Measurements from ENCODE around the gene NTNG2.

The NTNG2 gene

DNA sequence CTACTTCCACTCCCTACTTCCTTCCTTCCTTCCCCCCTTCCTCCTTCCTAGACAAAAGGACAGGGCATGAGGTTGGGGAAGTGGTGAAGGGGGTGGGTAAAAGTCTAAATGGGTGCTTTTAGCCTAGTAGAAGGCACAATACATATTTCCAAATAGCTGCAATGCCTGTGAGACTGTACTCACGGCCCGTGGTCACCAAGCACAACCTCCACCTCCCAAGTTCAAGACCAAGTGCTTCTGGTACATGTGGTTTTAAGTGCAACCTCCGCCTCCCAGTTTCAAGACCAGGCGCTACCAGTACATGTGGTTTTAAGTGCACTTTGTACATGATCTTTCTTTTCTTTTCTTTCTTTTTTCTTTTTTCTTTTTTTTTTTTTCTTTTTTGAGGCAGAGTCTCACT is 14.5 kb upstream of the NTNG2 start:
- DNase-seq, result no peak

DNA sequence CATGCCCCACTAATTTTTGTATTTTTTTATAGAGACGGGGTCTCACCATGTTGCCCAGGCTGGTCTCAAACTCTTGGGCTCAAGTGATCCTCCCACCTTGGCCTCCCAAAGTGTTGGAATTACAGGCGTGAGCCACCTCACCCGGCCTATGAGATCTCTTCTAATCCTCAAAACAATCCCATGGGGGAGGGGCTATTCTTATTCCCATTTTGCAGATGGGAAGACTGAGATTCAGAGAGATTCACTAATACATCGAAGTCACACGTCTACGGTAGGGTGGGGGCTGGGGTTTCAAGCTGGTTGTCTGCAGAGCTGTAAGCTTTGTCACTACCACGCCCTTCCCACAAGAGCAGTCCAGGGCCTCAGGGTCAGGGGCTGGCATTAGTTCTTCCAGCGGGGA is 14.0 kb upstream of the NTNG2 start:
- no peak for DNase-seq

DNA sequence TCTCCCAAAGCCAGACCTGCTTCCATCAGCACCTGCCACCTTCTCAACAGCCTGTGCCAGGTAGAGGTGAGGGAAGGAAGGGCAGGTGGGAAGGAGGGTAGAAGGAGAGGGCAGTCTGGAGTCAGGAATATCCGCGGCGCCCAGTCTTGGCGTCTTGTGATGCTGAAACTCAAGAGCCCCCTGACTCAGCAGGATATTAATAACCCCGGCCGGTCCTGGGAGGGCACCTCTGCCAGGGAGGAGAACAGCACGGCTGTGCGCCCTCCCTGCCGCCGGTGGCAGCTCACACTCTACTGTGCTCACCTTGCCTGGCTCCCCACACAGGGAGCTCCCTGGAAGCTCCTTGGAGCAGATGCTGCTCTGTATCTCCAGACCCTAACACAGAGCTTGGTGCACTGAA is 11.6 kb upstream of the NTNG2 start:
- no peak for DNase-seq

DNA sequence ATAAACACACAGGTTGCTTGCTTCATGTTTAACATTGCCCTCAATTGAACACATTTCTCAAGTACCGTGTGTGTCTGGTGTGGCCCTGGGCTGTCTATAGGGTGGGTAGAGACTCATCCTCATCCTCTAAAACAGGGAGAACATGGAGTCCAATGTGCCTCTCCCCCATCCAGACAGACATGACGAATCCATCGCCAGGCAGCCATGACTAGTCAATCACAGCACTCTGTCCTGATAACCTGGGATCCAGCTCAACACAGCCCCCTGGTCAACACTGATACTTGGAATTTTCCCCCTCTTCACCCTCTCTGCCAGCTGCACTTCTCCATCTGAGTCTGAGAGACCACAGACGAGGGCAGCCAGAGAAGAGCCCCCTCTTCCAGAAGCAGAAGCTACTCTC is 10.7 kb upstream of the NTNG2 start:
- DNase-seq, result no peak

DNA sequence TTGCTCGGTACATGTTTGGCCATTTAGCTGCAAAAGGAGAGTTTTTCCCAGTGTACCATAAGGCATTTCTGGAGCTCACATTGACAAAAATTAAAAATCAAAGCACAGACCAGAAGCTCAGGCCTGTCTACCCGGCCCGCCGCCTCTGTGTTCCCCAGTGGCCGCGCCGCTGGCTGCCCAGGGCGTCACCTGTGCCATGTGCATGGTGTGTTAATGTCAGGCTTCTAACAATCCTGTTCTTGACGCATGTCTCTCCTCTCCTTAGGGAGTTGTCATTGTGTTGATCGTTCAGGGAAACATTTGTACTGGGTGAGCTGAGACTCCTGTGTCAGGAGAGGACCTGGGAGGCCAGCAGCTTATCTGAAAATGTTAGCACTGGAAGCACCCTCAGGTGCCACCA is 9.6 kb upstream of the NTNG2 start:
- DNase-seq, result no peak

DNA sequence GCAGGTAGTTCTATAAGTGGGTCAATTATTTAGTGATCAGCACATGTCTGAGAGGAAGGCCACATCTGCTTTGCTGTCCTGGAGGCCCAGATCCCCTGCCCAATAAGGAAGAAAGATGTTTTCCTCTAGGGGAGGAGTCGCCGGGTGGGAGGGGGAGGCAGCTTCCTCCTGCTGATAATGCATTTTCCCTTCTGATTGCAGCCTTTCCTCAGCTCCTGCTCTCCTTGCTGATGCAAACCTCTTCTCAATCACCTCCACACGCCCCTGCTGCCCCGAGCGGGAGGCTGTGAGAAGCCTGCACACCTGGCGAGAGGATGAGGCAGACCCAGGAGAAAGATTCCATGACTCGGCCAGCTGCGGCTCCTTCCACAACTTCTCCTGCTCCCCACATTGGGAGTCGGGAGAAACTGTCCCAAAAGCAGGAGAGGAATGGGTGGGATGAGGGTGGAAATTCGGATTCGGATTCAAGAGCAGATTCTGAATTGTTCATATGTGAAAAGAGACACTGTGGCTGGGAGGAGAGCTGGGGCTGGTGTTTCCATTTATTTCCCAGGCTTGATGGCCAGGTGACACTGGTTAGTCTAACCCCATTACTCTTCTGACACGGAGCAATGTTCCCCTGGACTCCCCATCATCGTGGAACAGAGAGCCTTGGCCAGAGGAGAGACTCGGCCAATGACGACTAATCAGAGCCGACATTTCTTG is 6.8 kb upstream of the NTNG2 start:
- no peak for DNase-seq

DNA sequence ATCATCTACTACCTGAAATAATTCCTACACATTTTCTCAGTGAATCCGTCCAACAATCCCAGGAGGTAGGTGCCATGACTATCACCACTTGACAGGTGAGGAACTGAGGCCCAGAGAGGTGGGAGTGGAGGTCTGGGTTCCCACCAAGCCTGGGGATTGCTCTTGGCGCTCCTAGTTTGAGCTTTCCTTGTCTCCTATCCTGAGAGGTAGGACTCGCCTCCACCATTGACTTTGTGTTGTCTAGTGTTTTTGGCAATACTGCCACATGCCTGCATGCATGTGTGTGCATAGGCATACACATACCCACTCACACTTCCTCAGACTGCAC is 6.3 kb upstream of the NTNG2 start:
- DNase-seq, result no peak

DNA sequence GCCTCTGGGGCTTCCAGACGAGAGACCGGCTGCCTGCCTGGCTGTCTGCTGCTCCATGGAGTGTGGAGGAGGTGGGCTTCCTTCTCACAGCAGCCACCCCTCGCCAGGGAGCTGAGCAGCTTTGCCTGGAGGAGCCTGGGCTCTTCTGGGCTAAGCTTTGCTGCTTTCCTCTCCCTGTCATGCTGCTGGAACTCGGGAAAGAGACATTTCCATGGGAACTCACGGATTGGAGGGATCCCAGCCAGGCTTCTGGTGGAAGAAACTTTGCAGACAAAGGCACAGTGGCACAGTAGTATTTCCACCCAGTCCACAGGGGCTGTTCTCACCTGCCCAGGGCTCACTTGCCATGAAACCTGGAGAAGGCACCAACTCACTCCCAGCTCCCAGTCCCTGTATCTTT is 5.6 kb upstream of the NTNG2 start:
- no peak for DNase-seq

DNA sequence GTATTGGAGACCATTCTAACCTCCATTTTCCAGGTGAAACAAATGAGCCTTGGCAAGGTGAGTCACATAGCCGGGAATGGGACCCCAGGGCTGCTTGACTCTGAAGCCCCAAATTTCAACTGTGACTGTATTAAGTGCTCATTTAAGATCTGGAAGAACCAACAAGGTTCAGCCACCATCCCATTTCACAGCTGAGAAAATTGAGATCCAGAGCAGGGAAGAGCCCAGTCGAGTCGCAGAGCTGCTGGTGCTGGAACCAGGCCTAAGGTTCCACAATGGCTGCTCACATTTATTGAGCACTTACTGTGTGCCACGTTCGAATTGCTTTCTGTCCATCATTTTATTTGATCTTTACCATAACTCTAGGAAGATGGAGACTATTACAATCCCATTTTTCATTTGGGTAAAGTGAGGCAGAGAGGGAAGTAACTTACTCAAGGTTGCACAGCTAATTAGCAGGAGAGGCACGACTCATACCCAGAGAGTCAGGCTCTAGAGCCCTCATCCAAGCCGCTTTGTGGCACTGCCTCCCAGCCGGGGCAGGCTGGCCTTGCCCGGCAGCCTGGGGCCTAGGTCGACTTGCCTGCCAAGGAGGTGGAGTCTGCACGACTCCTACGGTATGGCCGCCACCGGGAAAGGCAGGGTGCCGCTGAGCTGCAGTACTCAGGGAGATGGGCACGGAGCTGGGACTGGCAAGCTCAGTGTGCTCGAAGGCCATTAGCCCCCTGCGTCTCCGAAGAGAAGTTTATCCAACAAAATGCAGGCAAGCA is 4.3 kb upstream of the NTNG2 start:
- no peak for DNase-seq

DNA sequence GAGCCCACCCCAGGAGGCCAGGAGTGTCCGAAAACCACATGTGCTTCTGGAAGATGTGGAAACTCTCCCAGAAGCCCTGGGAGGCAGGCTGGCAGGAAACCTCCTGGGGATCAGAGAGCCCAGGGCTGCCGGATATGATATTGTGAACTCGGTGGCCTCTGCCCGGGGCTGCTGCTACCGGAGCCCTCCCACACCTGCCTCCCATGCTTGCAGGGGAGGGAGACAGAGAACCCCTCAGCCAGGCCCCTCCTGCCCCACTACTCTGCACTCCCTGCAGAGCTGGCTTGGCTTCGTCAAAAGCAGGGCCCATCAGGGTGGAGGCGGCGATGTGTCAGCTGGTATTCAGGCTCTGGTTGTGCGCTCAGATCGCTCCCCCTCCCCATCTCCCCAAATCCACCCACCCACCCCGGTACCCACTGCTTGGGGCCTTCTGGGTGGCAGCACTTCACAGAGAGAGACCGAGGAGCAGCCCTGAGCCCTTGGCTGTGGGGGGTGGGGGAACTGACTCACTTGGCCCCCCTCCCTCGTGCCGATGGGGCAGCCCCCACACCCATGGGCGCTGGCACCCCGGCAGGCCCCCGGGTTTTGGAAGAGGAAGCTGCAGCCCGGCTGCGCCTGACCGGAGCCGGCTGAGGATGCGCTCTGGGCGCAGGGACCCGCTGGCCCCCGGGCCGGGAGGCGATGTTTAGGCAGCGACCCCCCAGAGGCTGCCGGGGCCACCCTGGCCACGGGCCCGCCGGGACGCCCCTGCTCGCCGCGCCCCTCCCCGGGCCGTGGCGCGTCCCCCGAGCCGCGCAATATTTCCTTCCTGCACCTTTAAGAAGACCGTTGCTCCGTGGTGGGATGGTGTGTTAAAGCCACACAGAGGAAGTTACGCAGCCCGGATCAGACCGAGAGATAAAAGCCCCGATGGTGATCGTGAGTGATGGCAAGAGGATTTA is 786 bp upstream of the NTNG2 start:
- DNase-seq, result peak; percentile 68

DNA sequence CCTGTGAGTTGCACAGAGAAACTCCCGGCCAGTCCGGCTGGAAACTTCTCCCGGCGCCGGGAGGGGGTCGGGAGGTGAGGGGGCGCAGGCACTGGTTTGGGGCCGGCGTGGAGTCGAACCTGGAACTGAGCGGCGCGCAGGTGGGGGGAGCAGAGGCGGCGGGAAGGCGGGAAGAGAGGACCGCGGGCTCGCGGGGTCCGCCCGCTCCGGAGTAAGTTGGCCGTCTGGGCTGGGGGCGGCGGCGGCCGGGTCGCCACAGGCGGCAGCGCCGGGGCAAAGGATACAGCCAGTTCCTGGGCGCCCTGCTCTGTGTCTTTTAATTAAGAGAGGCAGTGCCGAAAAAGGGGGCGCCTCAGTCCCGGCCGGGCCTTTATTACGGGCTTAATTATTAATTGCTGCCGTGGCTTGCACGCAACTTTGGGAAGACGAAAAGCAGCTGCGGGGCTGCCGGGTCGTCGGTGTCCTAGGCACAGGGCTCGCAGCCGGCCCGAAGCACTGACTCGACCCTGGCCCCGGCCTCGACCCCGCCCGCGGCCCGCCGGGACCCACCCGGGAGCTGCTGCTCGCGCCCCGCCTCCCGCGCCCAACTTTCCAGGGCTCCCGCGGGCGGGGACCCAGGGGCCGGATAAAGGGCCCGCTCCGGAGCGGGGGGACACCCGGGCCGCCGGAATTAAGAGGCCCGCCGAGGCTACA is 1.1 kb downstream of the NTNG2 start:
- DNase-seq, result no peak

DNA sequence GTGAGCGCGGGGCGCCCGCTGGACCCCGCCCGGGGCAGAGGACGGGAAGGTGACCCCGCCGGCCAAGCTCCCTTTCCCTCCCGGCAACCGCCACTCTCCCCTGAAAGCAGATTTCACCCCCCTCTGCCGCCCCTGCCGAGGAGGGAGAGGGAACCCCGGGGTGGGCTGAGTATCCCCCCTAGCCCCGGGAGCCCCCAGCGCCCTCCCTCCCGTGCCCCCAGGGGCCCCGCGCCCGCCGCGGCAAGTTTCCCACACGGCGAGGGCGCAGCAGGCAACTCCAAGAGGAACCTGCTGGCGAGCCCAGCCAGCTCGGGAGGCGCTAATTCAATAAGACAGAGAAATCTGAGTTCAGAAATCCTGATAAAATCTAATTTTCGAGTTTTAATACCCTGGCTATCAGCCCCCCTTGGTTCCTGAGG is 1.6 kb downstream of the NTNG2 start:
- DNase-seq, result no peak

DNA sequence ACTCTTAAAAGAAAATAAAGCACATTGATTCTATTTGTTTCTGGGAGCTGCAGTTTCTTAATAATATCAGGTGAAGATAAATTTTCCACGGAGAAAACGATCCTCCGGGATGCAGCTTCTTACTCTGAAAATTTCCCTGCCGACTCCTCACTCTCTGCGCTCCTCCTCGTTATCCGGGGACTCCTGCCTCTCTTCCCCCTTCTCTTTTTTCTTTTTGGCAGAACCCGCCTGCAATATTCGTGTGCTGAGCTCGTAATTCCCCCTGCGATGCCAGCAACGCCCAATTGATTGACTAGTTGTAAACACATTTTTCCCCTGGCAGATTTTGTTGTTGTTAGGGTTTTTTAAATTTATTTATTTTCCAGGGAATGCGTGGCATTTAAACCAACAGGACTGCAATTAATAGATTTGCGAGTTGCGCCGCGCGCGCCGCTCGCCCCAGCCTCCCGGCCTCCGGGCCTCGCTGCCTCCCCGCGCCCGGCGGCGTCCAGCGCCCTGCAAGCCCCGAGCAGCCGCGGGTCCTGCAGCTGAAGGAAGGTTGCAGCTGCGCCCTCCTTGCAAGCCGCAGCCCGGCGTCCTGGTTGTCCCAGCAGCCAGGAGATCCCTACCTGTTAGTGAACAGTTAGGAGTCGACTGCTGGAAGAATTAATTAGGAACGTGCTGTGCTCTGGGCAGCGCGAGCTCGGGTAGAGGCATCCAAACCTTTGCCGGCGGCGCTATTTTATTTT is 2.2 kb downstream of the NTNG2 start:
- no peak for DNase-seq

DNA sequence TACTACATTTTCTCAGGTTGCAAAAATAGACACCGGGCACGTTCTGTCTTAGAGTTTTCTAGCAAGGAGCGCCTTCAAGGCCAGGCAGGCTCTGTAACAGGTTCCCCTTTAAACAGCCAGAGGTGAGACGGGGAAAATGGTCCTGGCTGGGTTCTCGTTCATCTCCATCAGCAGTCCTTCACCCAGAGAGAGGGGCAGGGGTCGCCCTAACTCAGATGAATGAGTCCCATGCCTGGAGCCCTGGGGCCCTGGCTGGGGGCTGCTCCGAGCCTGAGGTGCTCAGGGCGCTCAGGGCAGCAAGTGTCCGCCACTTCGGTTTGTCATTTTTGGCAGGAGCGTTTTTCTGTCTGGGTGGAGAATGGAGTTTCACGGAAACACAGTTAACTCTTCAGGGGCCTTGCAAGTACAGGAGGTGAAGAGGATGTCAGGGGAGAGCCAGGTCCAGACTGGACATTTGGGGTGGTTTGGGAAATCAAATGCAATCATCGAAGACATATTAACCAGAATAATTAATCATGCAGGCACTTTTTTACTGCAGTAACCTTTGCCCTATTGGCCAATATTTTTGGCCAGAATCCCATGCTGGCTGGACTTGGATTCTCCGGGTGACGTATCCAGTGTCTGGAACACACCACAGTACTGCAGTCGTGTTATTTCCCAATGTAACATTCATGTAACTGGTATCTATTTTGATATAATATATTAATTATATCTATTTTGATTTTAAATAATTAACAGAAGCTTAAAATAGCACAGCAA is 2.9 kb downstream of the NTNG2 start:
- DNase-seq, result no peak

DNA sequence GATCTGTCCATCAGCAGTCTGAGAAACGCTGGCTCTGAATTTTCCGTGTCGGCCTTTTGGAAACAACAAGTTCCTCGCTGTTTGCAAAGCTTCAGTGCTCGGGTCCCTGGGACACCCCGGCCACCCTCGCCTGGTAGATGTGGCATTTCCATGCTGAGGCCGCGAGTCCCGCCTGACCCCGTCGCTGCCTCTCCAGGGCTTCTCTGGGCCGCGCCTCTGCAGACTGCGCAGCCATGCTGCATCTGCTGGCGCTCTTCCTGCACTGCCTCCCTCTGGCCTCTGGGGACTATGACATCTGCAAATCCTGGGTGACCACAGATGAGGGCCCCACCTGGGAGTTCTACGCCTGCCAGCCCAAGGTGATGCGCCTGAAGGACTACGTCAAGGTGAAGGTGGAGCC is 4.7 kb downstream of the NTNG2 start:
- DNase-seq, result no peak

DNA sequence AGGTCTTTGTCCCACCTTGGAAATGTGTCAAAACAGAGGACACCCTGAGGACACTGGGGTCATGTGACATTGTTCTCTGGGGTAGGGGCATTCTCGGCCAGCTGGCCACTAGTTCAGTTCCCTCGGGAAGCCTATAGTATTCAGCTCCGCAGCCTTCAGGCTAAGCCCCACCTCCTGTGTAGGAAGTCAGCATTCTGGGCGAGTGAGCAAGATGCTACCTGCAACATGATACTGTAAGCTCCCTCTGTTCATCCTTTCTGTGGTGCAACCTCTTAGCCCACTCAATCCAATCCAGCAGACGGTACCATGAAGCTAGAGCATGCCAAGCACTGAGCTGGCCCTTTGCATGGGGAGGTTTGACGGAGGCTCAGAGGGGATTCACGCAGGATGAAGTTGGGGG is 5.3 kb downstream of the NTNG2 start:
- no peak for DNase-seq

DNA sequence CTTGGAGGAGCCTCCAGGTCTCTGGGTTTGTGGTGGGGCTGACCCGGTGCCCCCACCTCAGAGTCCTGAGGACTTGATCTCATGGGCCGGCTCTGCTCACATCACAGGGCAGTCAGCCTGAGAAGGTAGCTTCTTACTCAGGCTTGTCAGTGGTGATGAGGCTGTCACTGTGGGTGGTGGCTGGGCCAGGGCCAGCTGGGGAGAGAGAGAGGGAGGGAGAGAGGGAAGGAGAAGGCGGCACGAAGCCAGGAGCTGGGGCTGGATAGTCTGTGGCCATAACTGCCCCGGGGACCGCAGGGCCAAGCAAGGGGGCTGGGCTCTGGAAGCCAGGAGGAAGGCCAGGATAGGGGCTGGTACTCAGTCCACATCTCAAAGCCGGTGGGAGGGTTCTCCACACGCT is 6.5 kb downstream of the NTNG2 start:
- no peak for DNase-seq

DNA sequence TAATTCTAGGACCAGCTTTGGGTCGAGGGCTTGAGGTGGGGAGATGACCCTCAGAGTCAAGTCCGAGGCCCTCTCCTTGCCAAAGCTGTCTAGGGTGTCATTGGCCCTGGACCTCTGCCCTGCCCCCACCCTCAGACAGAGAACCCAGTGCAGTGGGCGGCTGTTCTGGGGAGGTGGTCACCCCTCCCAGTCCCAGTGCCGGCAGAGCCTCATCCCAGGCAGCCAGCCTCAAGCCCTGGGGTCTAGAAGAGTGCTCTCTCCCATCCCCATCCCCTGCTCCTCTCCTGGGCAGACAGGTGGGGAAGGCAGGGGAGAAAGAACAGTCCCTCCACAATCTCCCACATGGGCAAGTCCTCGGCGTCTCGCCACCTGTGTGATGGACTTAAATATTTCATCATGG is 7.0 kb downstream of the NTNG2 start:
- no peak for DNase-seq

DNA sequence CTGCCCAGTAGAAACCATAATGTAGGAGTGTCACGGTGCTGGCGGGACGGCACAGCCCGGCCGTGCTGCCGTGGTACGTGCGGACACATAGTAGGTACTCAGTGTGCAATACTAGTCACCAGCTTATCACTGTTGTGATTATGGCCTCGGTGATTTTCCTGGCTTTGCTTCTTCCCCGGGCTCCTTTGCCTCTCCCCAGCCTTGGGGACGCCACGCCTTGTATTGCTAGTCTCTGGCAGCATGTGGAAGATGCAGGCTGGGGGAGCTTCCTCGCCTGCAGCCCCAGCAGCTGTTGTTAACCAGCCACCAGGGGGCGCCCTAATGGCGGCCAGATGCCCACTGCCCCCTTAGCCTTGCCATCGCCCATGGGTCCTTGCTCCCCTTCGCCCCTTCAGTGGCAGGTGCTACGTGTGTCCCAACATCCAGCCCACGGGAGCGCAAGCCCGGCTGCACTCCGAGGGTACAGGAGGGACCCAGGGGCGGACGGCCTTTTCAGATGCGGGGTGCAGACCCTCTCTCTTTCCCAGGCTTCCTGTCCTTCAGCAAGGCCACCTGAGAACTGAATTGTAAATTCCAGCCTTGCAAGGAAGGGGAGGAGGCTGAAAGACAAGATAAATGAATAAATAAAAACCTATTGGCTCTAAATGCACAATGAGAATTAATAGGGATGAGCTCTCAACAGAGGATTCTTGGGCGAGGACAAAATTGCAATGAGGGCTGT is 8.0 kb downstream of the NTNG2 start:
- peak; percentile 31 for DNase-seq

DNA sequence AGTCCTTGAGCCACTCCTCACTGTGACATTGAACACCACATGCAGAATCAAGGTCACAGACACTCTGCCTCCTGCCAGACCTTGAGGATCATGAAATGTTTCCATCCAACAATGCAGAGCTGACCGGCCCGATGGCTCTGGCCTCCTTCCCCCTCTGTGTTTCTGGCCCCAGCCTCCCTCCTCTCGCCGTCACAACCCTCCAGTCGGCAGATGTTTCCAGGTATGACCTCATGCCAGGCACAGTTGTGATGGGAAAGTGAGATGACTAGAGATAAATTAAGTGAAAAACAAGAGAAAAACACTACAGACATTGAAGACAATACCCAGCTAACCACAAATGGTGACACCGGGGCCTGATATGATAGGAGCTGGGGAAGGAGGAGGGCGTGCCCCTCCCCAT is 9.8 kb downstream of the NTNG2 start:
- no peak for DNase-seq

DNA sequence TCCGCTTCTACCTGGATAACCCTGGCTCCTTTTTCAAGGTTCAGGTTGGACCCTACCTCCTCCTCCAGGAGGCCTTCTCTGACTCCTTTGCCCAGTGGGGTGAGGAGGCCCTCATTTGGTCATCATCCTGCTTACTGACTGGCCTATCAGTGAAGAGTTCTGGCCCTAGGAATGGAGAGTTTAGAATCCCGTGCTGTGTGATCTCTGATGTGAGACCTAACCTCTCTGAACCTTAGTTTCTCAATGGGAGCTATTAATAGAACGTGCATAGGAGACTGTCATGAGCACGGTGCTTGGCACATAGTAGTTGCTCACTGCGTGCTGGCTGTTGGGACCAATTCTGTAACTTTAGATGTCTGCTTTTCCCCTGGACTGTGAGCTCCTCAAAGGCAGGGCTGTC is 10.3 kb downstream of the NTNG2 start:
- DNase-seq, result no peak

All from fibroblast of skin of right quadriceps (primary cell).